OCI-M1 (cell line): ENCODE measurements around the gene EDAR.

Experiments used
- DNase-seq: peaks from one replicate; lab custom pipeline; 2025; lab: John Stamatoyannopoulos, UW

Gene EDAR

GRCh38 chr2:108923736-108924579 is 65.1 kb downstream of the EDAR start:
- no peak for DNase-seq

- no peak for DNase-seq
These were observed 65.9 kb downstream of the EDAR start for GRCh38 chr2:108923019-108923700.

- no peak for DNase-seq
These were observed 66.7 kb downstream of the EDAR start for GRCh38 chr2:108922141-108922915.

GRCh38 chr2:108921096-108922030 is 67.7 kb downstream of the EDAR start:
- no peak for DNase-seq

GRCh38 chr2:108920686-108921085 is 68.3 kb downstream of the EDAR start:
- no peak for DNase-seq

- no peak for DNase-seq
These were observed 69.2 kb downstream of the EDAR start for GRCh38 chr2:108919571-108920373.

DNA sequence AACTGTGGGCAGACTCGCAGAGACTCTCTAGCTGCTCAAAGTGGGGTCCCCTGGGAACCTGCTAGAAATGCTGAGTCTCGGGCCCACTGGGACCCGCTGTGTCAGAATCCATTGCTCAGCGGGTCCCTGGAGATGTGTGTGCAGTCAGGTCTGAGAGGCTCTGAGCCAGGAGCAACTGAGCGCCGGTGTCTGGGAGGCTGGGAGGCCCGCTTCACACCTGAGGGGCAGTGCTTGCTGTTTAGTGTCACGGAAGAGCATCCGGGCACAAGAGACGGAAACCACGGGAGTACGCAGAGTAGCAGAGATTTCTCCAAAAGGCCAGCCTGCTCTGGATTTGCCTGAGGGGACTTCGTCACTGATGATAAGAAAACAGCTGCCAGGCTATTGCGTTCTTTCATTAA is 70.1 kb downstream of the EDAR start:
- no peak for DNase-seq

DNA sequence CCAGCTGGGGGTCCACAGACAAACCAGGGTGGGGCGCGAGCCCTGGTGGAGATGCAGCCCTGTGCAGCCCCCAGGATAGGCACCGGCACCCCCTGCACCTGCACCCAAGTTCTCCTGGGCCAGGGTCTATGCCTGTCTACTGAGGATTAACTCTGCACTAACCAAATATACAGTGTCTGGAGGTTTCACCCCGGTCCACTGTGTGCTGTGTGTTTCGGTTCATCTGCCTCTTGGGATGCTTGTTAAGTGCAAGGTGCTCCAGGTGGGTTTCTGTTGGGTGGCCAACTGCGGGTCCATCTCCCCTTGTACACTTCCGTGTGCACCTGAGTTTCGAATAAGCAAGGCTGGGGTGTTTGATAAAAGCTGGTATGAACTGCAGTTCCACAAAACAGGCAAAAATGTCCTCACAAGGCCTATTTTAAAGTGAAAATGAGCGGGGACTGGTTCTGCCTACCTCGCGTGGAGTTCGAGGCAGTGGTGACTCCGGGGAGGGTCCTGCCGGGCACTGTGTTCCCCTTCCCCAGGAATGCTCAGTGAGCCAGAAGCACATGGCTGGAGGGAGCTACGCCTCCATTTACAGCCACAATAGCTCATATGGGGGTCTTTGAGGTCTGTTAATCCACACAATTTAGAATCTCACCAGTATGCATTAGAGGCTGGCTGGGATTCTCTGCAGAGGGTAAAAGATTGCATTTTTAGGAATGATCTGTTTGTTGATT is 70.7 kb downstream of the EDAR start:
- no peak for DNase-seq

- DNase-seq = no peak
These were observed 71.5 kb downstream of the EDAR start for GRCh38 chr2:108917526-108917925.

DNA sequence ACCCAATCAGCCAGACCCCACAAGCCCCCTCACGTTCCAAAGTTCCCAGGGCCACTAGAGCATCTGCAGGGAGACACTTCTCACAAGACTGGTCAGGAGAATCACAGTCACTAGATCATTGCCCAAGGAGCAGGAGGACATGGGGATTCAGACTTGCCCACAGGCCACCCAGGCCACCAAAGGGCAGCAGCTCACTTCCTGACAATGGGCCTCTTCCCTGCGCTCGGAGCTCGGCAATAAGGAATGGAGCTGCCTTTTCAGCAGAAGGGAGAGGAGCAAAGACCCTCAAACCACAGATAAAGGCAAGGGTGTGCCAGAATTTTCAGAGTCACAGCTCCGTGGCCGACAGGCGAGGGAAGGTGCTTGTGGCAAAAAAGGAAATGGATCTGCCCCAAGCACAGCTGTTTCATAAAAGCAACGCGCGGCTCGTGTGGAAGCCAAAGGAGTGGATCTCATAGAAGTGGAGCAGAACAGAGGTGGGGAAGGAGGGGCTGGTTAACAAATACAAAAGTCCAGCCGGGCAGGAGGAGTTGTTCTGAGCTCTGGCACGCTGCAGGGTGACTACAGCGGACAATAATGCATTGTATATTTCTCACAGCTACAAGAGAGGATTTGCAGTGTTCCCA is 72.1 kb downstream of the EDAR start:
- DNase-seq = no peak

- DNase-seq = no peak
These were observed 72.8 kb downstream of the EDAR start for GRCh38 chr2:108916122-108916795.

DNA sequence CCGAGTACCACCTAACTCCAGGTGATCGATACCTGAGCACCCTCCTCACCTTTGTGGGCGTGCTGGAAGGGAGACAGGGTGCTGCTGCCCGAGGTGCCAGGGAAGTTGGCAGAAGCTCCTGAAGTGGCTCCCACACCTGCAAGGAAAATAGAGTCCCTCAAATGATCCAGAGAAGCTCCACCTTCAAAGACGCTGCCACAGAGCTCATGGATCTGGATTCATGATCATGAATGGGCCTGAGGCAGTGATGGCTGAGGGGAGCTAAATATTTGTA is 76.5 kb downstream of the EDAR start:
- DNase-seq = no peak

- DNase-seq = no peak
These were observed 77.0 kb downstream of the EDAR start for GRCh38 chr2:108911807-108912628.

DNA sequence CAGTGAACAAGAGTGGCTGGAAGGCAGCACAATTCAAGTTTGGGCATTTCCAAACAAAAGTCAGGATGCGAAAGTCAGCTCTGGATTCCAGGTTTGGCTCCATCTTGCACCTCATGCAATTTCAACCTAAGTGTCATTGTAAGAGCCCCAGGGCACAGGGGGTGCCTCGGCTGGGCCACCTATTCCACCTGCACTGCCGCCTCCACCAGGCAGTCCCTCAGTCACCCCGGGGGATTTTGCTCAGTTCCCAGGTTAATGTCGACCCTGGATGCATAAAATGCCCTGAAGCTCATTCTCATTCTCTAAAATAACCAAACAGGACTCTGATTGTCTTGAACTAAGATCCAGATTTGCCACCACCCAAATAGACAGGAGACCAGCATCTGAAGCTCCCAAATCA is 77.6 kb downstream of the EDAR start:
- DNase-seq = no peak

GRCh38 chr2:108910541-108911396 is 78.3 kb downstream of the EDAR start:
- no peak for DNase-seq

DNA sequence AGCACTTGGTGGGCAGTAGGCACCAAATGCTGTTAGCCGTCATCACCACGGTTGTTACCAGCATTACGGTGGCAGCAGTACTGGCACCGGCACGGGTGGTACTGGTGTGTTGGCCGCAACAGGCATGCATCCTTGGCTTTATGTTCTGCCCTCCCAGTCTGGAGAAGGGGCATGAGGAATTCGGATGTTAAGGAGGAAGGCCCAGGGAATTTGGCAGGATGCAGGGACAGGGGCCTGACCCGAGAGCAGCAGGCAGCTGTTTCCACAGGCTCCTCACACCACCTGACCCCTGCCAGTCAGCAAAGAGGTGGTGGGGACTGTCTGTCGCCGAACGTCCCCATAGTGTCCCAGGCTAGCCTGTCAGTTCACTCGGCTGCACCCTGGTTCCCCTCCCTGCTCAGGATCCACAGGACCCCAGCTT is 79.0 kb downstream of the EDAR start:
- DNase-seq = no peak

- no peak for DNase-seq
These were observed 79.7 kb downstream of the EDAR start for GRCh38 chr2:108909275-108909823.
